GM12878 (cell line): ENCODE results near the gene MBOAT1. TPM values are rescaled to one million over a fixed set of nuclear protein-coding genes. Genes with fewer than 3 reads are reported as not detected.

Source experiments
- CHD2 ChIP-seq: IDR thresholded peaks from 2 replicates; pipeline ENCODE4 v1.6.1; 2011; ENCODE audit warnings: low read depth, low read length, improper control_type of control experiment, borderline replicate concordance
- PRDM15 ChIP-seq: fragments of 450-650 bp; formaldehyde crosslinking; IDR thresholded peaks from 2 replicates; pipeline ENCODE4 v1.4.0; 2020; ENCODE audit warnings: mild to moderate bottlenecking, moderate library complexity
- TCF7 ChIP-seq: IDR thresholded peaks from 2 replicates; pipeline ENCODE4 v1.6.1; 2014; ENCODE audit warnings: antibody characterized with exemption, borderline replicate concordance
- USF1 ChIP-seq: IDR thresholded peaks from 2 replicates; pipeline ENCODE4 v1.6.1; 2011; ENCODE audit warnings: borderline replicate concordance, low read depth, mild to moderate bottlenecking, moderate library complexity, mixed read lengths, low read length; ENCODE audit not compliant: insufficient read depth; ENCODE audit errors: extremely low read length
- ZBTB11 ChIP-seq: fragments of 450-650 bp; formaldehyde crosslinking; IDR thresholded peaks from 2 replicates; pipeline ENCODE4 v1.5.0; 2022; ENCODE audit warnings: mild to moderate bottlenecking, missing genetic modification characterization
- polyA plus RNA-seq, 11 experiments: library from polyadenylated mRNA; depleted of rRNA in 4 of 11; unstranded in 6 of 11; stranded (reverse) in 5 of 11; fragments of >200 nt; fragmentation: Nextera tagmentation in 4 of 11; fragmentation: Illumina TruSeq in 1 of 11; extraction: Ambion mirVana in 4 of 11; extraction: Trizol in 1 of 11; gene quantifications; 1 replicate in 1 of 11; 2 replicates in 10 of 11; pipeline versions ENCODE4 v1.2.1 to v1.2.3, GENCODE V29; 2011 to 2016; ENCODE audit warnings: inconsistent platforms in 2 of 11, missing spikeins in 2 of 11, low read depth in 1 of 11
- total RNA-seq, 4 experiments: library from RNA; depleted of rRNA in 3 of 4; stranded (reverse); fragments of >200 nt in 3 of 4; fragmentation: Illumina TruSeq in 1 of 4; extraction: Trizol in 1 of 4; gene quantifications; 2 replicates each; pipeline versions ENCODE4 v1.2.1 to v1.2.3, GENCODE V29; 2013 to 2021

MBOAT1 gene
- total and polyA plus RNA-seq, 10 of the 15 experiments (the other 5 are each of a cell fraction or from before 2014, with no cell fraction given), result 0.39 to 21.0 (median 11.6) TPM

GRCh38 chr6:20203561-20204511 is 8.4 kb downstream of the MBOAT1 start (continued):
- TF ChIP-seq PRDM15 (CRISPR knock-in tag) (peak; percentile 66; the same call in 1 of the 2 replicates), CHD2 (no peak), ZBTB11 (CRISPR knock-in tag) (no peak), USF1 (no peak), TCF7 (no peak)
